HG02852 (cell line): ENCODE results near the gene LDB2.
"Not testable (repeated sequence)": the region's sequence is repeated elsewhere in the genome, so short reads cannot be mapped to it uniquely, and the experiment has no call there.

Source experiments
- ATAC-seq: cut with Tn5 transposase; IDR thresholded peaks from one replicate; pipeline ENCODE4 v1.9.1; 2021; ENCODE audit warnings: mild to moderate bottlenecking, moderate library complexity; ENCODE audit not compliant: unreplicated experiment

Gene LDB2

GRCh38 chr4:16573739-16574138 lies 324.7 kb downstream of the LDB2 start:
- no peak for ATAC-seq

GRCh38 chr4:16573206-16573605 lies 325.2 kb downstream of the LDB2 start:
- no peak for ATAC-seq

- ATAC-seq, result no peak
These were observed 325.8 kb downstream of the LDB2 start for GRCh38 chr4:16572631-16573030.

- no peak for ATAC-seq
These were observed 326.3 kb downstream of the LDB2 start for GRCh38 chr4:16572161-16572560.

- ATAC-seq, result no peak
These were observed 328.7 kb downstream of the LDB2 start for GRCh38 chr4:16569790-16570189.

- ATAC-seq, result not testable (repeated sequence)
These were observed 341.1 kb downstream of the LDB2 start for GRCh38 chr4:16557316-16557715.

GRCh38 chr4:16555156-16555555 lies 343.3 kb downstream of the LDB2 start:
- no peak for ATAC-seq

GRCh38 chr4:16550531-16550930 lies 347.9 kb downstream of the LDB2 start:
- ATAC-seq, result no peak

GRCh38 chr4:16545656-16546055 lies 352.8 kb downstream of the LDB2 start:
- ATAC-seq, result no peak

GRCh38 chr4:16544869-16545268 lies 353.6 kb downstream of the LDB2 start:
- no peak for ATAC-seq

- ATAC-seq, result no peak
These were observed 354.2 kb downstream of the LDB2 start for GRCh38 chr4:16544251-16544721.

- ATAC-seq, result no peak
These were observed 360.5 kb downstream of the LDB2 start for GRCh38 chr4:16537926-16538325.

- no peak for ATAC-seq
These were observed 366.0 kb downstream of the LDB2 start for GRCh38 chr4:16532240-16532970.

- ATAC-seq, result no peak
These were observed 367.5 kb downstream of the LDB2 start for GRCh38 chr4:16530688-16531635.

- no peak for ATAC-seq
These were observed 373.4 kb downstream of the LDB2 start for GRCh38 chr4:16524911-16525554.

GRCh38 chr4:16524406-16524805 lies 374.0 kb downstream of the LDB2 start:
- ATAC-seq, result no peak

GRCh38 chr4:16523526-16523925 lies 374.9 kb downstream of the LDB2 start:
- ATAC-seq, result not testable (repeated sequence)

GRCh38 chr4:16521156-16521915 lies 377.1 kb downstream of the LDB2 start:
- no peak for ATAC-seq

GRCh38 chr4:16516796-16517439 lies 381.5 kb downstream of the LDB2 start:
- ATAC-seq, result no peak

- no peak for ATAC-seq
These were observed 384.6 kb downstream of the LDB2 start for GRCh38 chr4:16513876-16514275.
